Measurements from ENCODE around the gene SLC7A1.

DNA sequence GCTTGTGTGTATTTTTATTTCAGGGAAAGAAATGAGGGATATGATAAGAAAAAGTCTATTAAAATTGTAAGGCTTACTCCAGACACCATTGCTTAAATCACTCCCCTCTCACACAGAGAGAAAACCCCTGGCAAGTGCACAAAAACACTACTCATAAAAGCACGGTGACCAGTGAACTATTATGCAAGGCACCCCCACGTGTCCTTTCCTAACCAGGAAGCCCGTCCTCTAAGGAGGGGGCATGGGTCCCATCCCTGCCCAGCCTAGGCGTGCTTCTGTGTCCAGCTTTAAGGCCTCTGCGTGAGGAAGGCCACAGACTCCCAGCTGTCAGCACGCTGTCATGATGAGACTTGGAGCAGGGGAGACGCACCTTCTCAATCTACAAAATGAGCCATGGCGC, 83.5 kb downstream of the SLC7A1 start:
- no peak for TF ChIP-seq POLR2A (IDR thresholded peaks at IDR 0.05)
- TF ChIP-seq, protein P1, sequence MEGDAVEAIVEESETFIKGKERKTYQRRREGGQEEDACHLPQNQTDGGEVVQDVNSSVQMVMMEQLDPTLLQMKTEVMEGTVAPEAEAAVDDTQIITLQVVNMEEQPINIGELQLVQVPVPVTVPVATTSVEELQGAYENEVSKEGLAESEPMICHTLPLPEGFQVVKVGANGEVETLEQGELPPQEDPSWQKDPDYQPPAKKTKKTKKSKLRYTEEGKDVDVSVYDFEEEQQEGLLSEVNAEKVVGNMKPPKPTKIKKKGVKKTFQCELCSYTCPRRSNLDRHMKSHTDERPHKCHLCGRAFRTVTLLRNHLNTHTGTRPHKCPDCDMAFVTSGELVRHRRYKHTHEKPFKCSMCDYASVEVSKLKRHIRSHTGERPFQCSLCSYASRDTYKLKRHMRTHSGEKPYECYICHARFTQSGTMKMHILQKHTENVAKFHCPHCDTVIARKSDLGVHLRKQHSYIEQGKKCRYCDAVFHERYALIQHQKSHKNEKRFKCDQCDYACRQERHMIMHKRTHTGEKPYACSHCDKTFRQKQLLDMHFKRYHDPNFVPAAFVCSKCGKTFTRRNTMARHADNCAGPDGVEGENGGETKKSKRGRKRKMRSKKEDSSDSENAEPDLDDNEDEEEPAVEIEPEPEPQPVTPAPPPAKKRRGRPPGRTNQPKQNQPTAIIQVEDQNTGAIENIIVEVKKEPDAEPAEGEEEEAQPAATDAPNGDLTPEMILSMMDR (IDR thresholded peaks at IDR 0.05) = no peak

All from upper lobe of left lung (tissue), 4 donors.